Esophagus muscularis mucosa (tissue), 4 donors: ENCODE results near the gene DNM3.

Source experiments
- CTCF ChIP-seq, 3 experiments: fragments of 200-600 bp in 2 of 3; fragments of 450-650 bp in 1 of 3; sonication (generic) in 2 of 3; IDR thresholded peaks; one replicate each; pipeline ENCODE4 v1.5.1; 2017 to 2019; ENCODE audit warnings: antibody characterized with exemption in 3 of 3, mild to moderate bottlenecking in 2 of 3, moderate library complexity in 1 of 3
- EP300 ChIP-seq: sonication (generic); formaldehyde crosslinking; IDR thresholded peaks from one replicate; pipeline ENCODE4 v1.6.1; 2017; ENCODE audit warnings: antibody characterized with exemption
- POLR2AphosphoS5 ChIP-seq, 2 donors: sonication (generic); formaldehyde crosslinking; IDR thresholded peaks; one replicate each; pipeline ENCODE4 v1.6.1; 2017; ENCODE audit warnings: antibody characterized with exemption in 2 of 2

GRCh38 chr1:171868217-171868803 is 27.0 kb downstream of the DNM3 start:
- TF ChIP-seq CTCF (IDR thresholded peaks at IDR 0.05) (no peak), EP300 (no peak), POLR2AphosphoS5 (IDR thresholded peaks at IDR 0.05) (no peak)
